ENCODE data around the gene MEA1.
A peak's percentile ranks its signal among the peaks of the same experiment; 100 is the strongest.

The MEA1 gene

GRCh38 chr6:43060034-43060754, 46.4 kb upstream of the MEA1 start:
- Histone ChIP-seq H3K4ac (ENCODE audit: low read depth, low read length) (peak overlapping the region; percentile 30), H4K91ac (ENCODE audit: low read depth, low read length) (peak overlapping the region; percentile 83), H2BK5ac (ENCODE audit: low read depth, low read length, poor library complexity) (peak overlapping the region; percentile 49), H3K4me3 (ENCODE audit: low read depth, low read length) (peak overlapping the region; percentile 77), H4K12ac (ENCODE audit: low read depth, low read length) (peak overlapping the region; percentile 56), H2BK120ac (ENCODE audit: insufficient read depth, low read length, poor library complexity) (peak overlapping the region; percentile 65), H3K9me3 (ENCODE audit: insufficient read depth, low read depth, low read length) (no peaks in the 10 kb centered on the region), H3K36me3 (ENCODE audit: control insufficient read depth in 1 of 2, insufficient read depth in 2 of 2, low read length in 2 of 2) (peaks cover 7 to 18% of the 10 kb centered on the region in 2 experiments), H3K27ac (ENCODE audit: low read depth, low read length) (peak overlapping the region; percentile 90), H2AFZ (ENCODE audit: insufficient read depth, low read length, poor library complexity) (peak overlapping the region; percentile 70), H3K79me2 (ENCODE audit: control insufficient read depth, insufficient read depth, low read length, poor library complexity) (peaks cover 4% of the 10 kb centered on the region), H3K23ac (ENCODE audit: low read length) (no peak overlapping the region), H3K27me3 (ENCODE audit: insufficient read depth, low read length) (no peaks in the 10 kb centered on the region), H3K79me1 (ENCODE audit: low read length) (peaks cover 14% of the 10 kb centered on the region), H3K14ac (ENCODE audit: low read length) (peak overlapping the region; percentile 85), H2AK5ac (ENCODE audit: low read length) (peak overlapping the region; percentile 49), H3K4me1 (ENCODE audit: control insufficient read depth in 1 of 2, insufficient read depth in 2 of 2, low read length in 2 of 2) (peaks cover 11 to 18% of the 10 kb centered on the region in 2 experiments), H2BK12ac (ENCODE audit: low read length) (peak overlapping the region; percentile 16), H4K8ac (ENCODE audit: low read depth, low read length) (peak overlapping the region; percentile 80), H3K4me2 (ENCODE audit: low read length) (peak overlapping the region; percentile 85), H3K18ac (ENCODE audit: low read length) (peak overlapping the region; percentile 50), H3K9ac (ENCODE audit: low read length) (peak overlapping the region; percentile 60)
- WGBS (ENCODE audit: extremely low coverage, insufficient coverage, insufficient read length): no CpG with 5 or more reads among the region's 15 CpGs
- peak; percentile 41 to 60 for DNase-seq

- H4K12ac ChIP-seq (ENCODE audit: low read depth, low read length): peak within 1 kb of the TSS; percentile 67
- peak within 1 kb of the TSS; percentile 16 for H2BK12ac ChIP-seq (ENCODE audit: low read length)
- peak within 1 kb of the TSS; percentile 88 for H3K14ac ChIP-seq (ENCODE audit: low read length)
- DNase-seq: peak; percentile 99
- H3K4me2 ChIP-seq (ENCODE audit: low read length): peak within 1 kb of the TSS; percentile 91
- H3K79me2 ChIP-seq (ENCODE audit: control insufficient read depth, insufficient read depth, low read length, poor library complexity): peaks cover 4% of the 10 kb centered on the region
- peak within 1 kb of the TSS; percentile 90 for H4K8ac ChIP-seq (ENCODE audit: low read depth, low read length)
- H3K36me3 ChIP-seq (ENCODE audit: control insufficient read depth in 1 of 2, insufficient read depth in 2 of 2, low read length in 2 of 2): peaks cover 7 to 14% of the 10 kb centered on the region in 2 experiments
- H3K18ac ChIP-seq (ENCODE audit: low read length): peak within 1 kb of the TSS; percentile 70
- H3K4me1 ChIP-seq (ENCODE audit: control insufficient read depth in 1 of 2, insufficient read depth in 2 of 2, low read length in 2 of 2): peaks cover 15 to 23% of the 10 kb centered on the region in 2 experiments
- H3K9ac ChIP-seq (ENCODE audit: low read length): peak within 1 kb of the TSS; percentile 98
- peak within 1 kb of the TSS; percentile 90 for H3K27ac ChIP-seq (ENCODE audit: low read depth, low read length)
- H3K79me1 ChIP-seq (ENCODE audit: low read length): peaks cover 14% of the 10 kb centered on the region
- H3K23ac ChIP-seq (ENCODE audit: low read length): no peak within 1 kb of the TSS
- H2AK5ac ChIP-seq (ENCODE audit: low read length): peak within 1 kb of the TSS; percentile 85
- H2BK5ac ChIP-seq (ENCODE audit: low read depth, low read length, poor library complexity): peak within 1 kb of the TSS; percentile 97
- H2AFZ ChIP-seq (ENCODE audit: insufficient read depth, low read length, poor library complexity): peak within 1 kb of the TSS; percentile 70
- H2BK120ac ChIP-seq (ENCODE audit: insufficient read depth, low read length, poor library complexity): peak within 1 kb of the TSS; percentile 65
- no peaks in the 10 kb centered on the region for H3K9me3 ChIP-seq (ENCODE audit: insufficient read depth, low read depth, low read length)
- peak within 1 kb of the TSS; percentile 96 for H3K4me3 ChIP-seq (ENCODE audit: low read depth, low read length)
- no CpG with 5 or more reads among the region's 64 CpGs for WGBS (ENCODE audit: extremely low coverage, insufficient coverage, insufficient read length)
- H3K4ac ChIP-seq (ENCODE audit: low read depth, low read length): peak within 1 kb of the TSS; percentile 96
- no peaks in the 10 kb centered on the region for H3K27me3 ChIP-seq (ENCODE audit: insufficient read depth, low read length)
- peak within 1 kb of the TSS; percentile 85 for H4K91ac ChIP-seq (ENCODE audit: low read depth, low read length)
Observed at GRCh38 chr6:43059168-43060033, 45.7 kb upstream of the MEA1 start, which contains the start of the genes KLC4 and MRPL2. KLC4 (plus strand) TSS chr6:43059631; CDS start chr6:43061336, 1,705 bp downstream. MRPL2 (minus strand) TSS chr6:43059434; CDS start chr6:43059381, 53 bp downstream.

- Histone ChIP-seq H4K8ac (ENCODE audit: low read depth, low read length) (no peak overlapping the region), H3K18ac (ENCODE audit: low read length) (no peak overlapping the region), H3K4me2 (ENCODE audit: low read length) (peak overlapping the region; percentile 91), H3K23ac (ENCODE audit: low read length) (no peak overlapping the region), H2AFZ (ENCODE audit: insufficient read depth, low read length, poor library complexity) (no peak overlapping the region), H3K9me3 (ENCODE audit: insufficient read depth, low read depth, low read length) (no peaks in the 10 kb centered on the region), H3K14ac (ENCODE audit: low read length) (no peak overlapping the region), H3K4me1 (ENCODE audit: control insufficient read depth in 1 of 2, insufficient read depth in 2 of 2, low read length in 2 of 2) (peaks cover 17 to 25% of the 10 kb centered on the region in 2 experiments), H3K27me3 (ENCODE audit: insufficient read depth, low read length) (no peaks in the 10 kb centered on the region), H4K12ac (ENCODE audit: low read depth, low read length) (no peak overlapping the region), H2BK12ac (ENCODE audit: low read length) (no peak overlapping the region), H3K9ac (ENCODE audit: low read length) (peak overlapping the region; percentile 73), H3K27ac (ENCODE audit: low read depth, low read length) (no peak overlapping the region), H3K4me3 (ENCODE audit: low read depth, low read length) (no peak overlapping the region), H3K36me3 (ENCODE audit: control insufficient read depth in 1 of 2, insufficient read depth in 2 of 2, low read length in 2 of 2) (peaks cover 7 to 16% of the 10 kb centered on the region in 2 experiments), H2BK120ac (ENCODE audit: insufficient read depth, low read length, poor library complexity) (no peak overlapping the region), H4K91ac (ENCODE audit: low read depth, low read length) (no peak overlapping the region), H3K4ac (ENCODE audit: low read depth, low read length) (peak overlapping the region; percentile 34), H2BK5ac (ENCODE audit: low read depth, low read length, poor library complexity) (no peak overlapping the region), H2AK5ac (ENCODE audit: low read length) (no peak overlapping the region), H3K79me1 (ENCODE audit: low read length) (peaks cover 15% of the 10 kb centered on the region), H3K79me2 (ENCODE audit: control insufficient read depth, insufficient read depth, low read length, poor library complexity) (peaks cover 5% of the 10 kb centered on the region)
- no CpG with 5 or more reads among the region's 1 CpG for WGBS (ENCODE audit: extremely low coverage, insufficient coverage, insufficient read length)
- DNase-seq: peak in 1 of 2 donors; percentile 42
Observed at GRCh38 chr6:43058531-43058930, 44.8 kb upstream of the MEA1 start.

- Histone ChIP-seq H3K79me2 (ENCODE audit: control insufficient read depth, insufficient read depth, low read length, poor library complexity) (peaks cover 12% of the 10 kb centered on the region), H3K27ac (ENCODE audit: low read depth, low read length) (peak overlapping the region; percentile 48), H3K79me1 (ENCODE audit: low read length) (peaks cover 23% of the 10 kb centered on the region), H3K9ac (ENCODE audit: low read length) (no peak overlapping the region), H3K4me2 (ENCODE audit: low read length) (peak overlapping the region; percentile 5), H3K9me3 (ENCODE audit: insufficient read depth, low read depth, low read length) (no peaks in the 10 kb centered on the region), H3K4me1 (ENCODE audit: control insufficient read depth in 1 of 2, insufficient read depth in 2 of 2, low read length in 2 of 2) (peaks cover 25 to 45% of the 10 kb centered on the region in 2 experiments), H3K36me3 (ENCODE audit: control insufficient read depth in 1 of 2, insufficient read depth in 2 of 2, low read length in 2 of 2) (peaks cover 10 to 19% of the 10 kb centered on the region in 2 experiments), H3K18ac (ENCODE audit: low read length) (no peak overlapping the region), H2BK12ac (ENCODE audit: low read length) (no peak overlapping the region), H4K91ac (ENCODE audit: low read depth, low read length) (no peak overlapping the region), H4K12ac (ENCODE audit: low read depth, low read length) (no peak overlapping the region), H3K4me3 (ENCODE audit: low read depth, low read length) (no peak overlapping the region), H2BK120ac (ENCODE audit: insufficient read depth, low read length, poor library complexity) (no peak overlapping the region), H3K27me3 (ENCODE audit: insufficient read depth, low read length) (no peaks in the 10 kb centered on the region), H2AK5ac (ENCODE audit: low read length) (no peak overlapping the region), H3K4ac (ENCODE audit: low read depth, low read length) (no peak overlapping the region), H3K23ac (ENCODE audit: low read length) (no peak overlapping the region), H3K14ac (ENCODE audit: low read length) (no peak overlapping the region), H2AFZ (ENCODE audit: insufficient read depth, low read length, poor library complexity) (no peak overlapping the region), H4K8ac (ENCODE audit: low read depth, low read length) (no peak overlapping the region), H2BK5ac (ENCODE audit: low read depth, low read length, poor library complexity) (peak overlapping the region; percentile 22)
- DNase-seq: peak; percentile 95 to 96
- WGBS (ENCODE audit: extremely low coverage, insufficient coverage, insufficient read length): no CpG with 5 or more reads among the region's 8 CpGs
Observed at GRCh38 chr6:43055966-43056365, 42.2 kb upstream of the MEA1 start.
